Measurements from ENCODE around the gene NMNAT2. TPM values are rescaled to one million over a fixed set of nuclear protein-coding genes. Genes with fewer than 3 reads are reported as not detected.

NMNAT2 gene
- total and polyA plus RNA-seq, 2 experiments from 2014 or later, result 0.12 TPM; not detected in 1

DNA sequence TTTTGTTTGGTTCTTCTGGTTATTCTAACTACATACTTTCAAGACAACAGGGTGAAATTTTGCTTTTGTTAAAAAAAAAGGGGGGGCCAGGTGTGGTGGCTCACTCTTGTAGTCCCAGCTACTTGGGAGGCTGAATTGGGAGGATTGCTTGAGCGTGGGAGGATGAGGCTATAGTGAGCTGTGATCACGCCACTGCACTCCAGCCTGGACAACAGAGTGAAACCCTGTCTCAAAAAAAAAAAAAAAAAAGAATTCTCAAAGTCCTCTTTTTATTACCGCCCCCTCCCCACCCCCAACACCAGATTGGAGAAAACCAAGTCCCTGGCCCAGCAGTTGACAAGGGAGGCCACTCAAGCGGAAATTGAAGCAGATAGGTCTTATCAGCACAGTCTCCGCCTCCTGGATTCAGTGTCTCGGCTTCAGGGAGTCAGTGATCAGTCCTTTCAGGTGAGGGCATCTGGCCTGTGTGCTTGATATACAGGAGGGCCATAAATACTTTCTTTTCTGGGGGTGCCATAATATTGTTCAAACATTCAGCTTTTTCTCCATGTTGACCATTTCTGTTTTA is 181.9 kb downstream of the NMNAT2 start:
- Histone ChIP-seq H3K4me1 (ENCODE audit: low read depth) (peaks cover 12% of the 10 kb centered on the region), H3K9me3 (ENCODE audit: low read depth) (no peaks in the 10 kb centered on the region), H3K27ac (no peak overlapping the region), H3K4me3 (no peak overlapping the region), H3K27me3 (no peaks in the 10 kb centered on the region), H3K36me3 (no peaks in the 10 kb centered on the region)
- peak; percentile 20 to 26 for DNase-seq (ENCODE audit: low read depth in 1 of 2, low spot score in 1 of 2)
- no peak for TF ChIP-seq CTCF (IDR thresholded peaks at IDR 0.05; ENCODE audit: low read depth, low read length)

DNA sequence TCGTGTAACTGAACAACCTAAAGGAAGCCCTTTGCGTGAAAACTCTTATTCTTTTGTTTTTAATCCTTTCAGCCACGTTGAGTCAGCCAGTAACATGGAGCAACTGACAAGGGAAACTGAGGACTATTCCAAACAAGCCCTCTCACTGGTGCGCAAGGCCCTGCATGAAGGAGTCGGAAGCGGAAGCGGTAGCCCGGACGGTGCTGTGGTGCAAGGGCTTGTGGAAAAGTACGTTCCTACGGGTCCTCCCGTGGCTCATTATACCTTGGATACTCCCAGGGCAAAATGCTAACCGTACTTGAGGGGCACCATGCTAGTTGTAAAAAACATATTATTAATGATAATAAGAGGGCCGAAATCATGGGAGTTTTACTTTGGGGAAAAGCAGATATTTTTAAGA is 182.7 kb downstream of the NMNAT2 start:
- Histone ChIP-seq H3K9me3 (ENCODE audit: low read depth) (no peaks in the 10 kb centered on the region), H3K27ac (peak overlapping the region; percentile 77), H3K27me3 (no peaks in the 10 kb centered on the region), H3K4me3 (no peak overlapping the region), H3K4me1 (ENCODE audit: low read depth) (peaks cover 12% of the 10 kb centered on the region), H3K36me3 (no peaks in the 10 kb centered on the region)
- TF ChIP-seq CTCF (IDR thresholded peaks at IDR 0.05; ENCODE audit: low read depth, low read length), result no peak
- peak in 1 of 2 donors; percentile 30 for DNase-seq (ENCODE audit: low read depth in 1 of 2, low spot score in 1 of 2)

DNA sequence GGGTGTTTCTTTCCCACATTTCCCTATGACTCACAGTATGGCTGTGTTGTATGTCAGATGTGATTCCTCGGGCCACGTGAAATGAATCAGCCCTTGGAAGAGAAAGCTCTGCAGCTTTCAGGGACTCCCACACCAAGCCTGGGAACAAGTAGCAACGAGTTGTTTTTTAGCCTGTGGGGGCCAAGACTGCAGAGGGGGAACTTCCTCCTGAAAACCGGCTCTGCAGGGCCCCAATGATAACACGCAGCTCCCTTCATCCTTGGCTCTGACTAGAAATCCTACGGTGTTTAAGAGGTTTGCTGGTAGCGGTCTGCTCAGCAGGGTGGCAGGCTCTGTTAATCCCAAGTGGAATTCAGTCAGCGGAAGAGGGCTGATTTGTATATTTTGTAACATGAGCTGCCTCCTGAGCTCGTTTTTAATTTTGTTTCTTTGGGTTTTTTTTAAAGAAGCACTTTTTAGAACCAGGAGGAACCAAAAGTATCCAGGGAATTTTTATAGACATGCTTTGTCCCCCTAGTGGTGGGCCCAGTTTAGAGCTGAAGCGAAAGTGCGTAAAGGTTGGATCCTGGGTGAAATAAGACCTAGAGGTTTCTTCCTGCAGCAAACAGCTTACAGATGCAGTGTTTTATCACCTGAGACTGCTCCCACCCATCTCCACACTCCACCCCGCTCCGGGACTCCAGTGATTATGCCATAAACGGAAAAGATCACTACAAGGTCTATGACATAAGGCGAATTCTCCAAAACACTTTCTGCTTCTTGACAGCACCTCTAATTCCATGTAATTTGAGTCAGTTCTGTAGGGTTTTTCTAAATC is 183.3 kb downstream of the NMNAT2 start:
- Histone ChIP-seq H3K36me3 (no peaks in the 10 kb centered on the region), H3K9me3 (ENCODE audit: low read depth) (no peaks in the 10 kb centered on the region), H3K4me1 (ENCODE audit: low read depth) (peaks cover 12% of the 10 kb centered on the region), H3K27ac (peak overlapping the region; percentile 77), H3K27me3 (no peaks in the 10 kb centered on the region), H3K4me3 (no peak overlapping the region)
- peak; percentile 84 for TF ChIP-seq CTCF (IDR thresholded peaks at IDR 0.05; ENCODE audit: low read depth, low read length)
- peak; percentile 57 to 98 for DNase-seq (ENCODE audit: low read depth in 1 of 2, low spot score in 1 of 2)

GRCh38 chr1:183233113-183233512 is 185.1 kb downstream of the NMNAT2 start:
- H3K4me3 ChIP-seq, result no peak overlapping the region
- no peaks in the 10 kb centered on the region for H3K9me3 ChIP-seq (ENCODE audit: low read depth)
- no peak for DNase-seq (ENCODE audit: low read depth in 1 of 2, low spot score in 1 of 2)
- H3K36me3 ChIP-seq, result no peaks in the 10 kb centered on the region
- H3K27me3 ChIP-seq, result no peaks in the 10 kb centered on the region
- peaks cover 26% of the 10 kb centered on the region for H3K4me1 ChIP-seq (ENCODE audit: low read depth)
- no peak for TF ChIP-seq CTCF (IDR thresholded peaks at IDR 0.05; ENCODE audit: low read depth, low read length)
- no peak overlapping the region for H3K27ac ChIP-seq

DNA sequence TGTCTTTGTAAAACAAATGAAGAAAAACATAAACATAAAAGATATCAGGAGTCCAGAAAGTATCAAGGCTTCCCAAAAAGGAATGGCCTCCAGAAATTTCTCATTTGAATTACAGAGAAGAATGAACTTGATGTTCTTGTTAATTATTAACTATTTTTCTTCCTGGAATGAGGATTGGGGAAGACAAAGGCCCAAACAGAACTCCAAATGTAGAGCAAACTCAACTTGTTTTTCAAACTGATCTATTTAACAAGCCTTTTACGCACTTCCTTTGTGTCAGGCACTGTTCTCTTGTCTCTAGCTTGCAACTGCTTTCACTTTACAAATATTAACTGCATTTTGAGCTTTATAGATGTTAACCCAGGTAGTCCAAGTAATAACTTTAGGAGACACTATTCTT is 186.6 kb downstream of the NMNAT2 start:
- H3K4me3 ChIP-seq, result no peak overlapping the region
- no peaks in the 10 kb centered on the region for H3K9me3 ChIP-seq (ENCODE audit: low read depth)
- peaks cover 41% of the 10 kb centered on the region for H3K4me1 ChIP-seq (ENCODE audit: low read depth)
- no peak overlapping the region for H3K27ac ChIP-seq
- no peak for DNase-seq (ENCODE audit: low read depth in 1 of 2, low spot score in 1 of 2)
- H3K36me3 ChIP-seq, result no peaks in the 10 kb centered on the region
- TF ChIP-seq CTCF (IDR thresholded peaks at IDR 0.05; ENCODE audit: low read depth, low read length), result no peak
- no peaks in the 10 kb centered on the region for H3K27me3 ChIP-seq

All from cardiac muscle cell (in vitro differentiated cells and primary cell).